Neural progenitor cell (in vitro differentiated cells): Measurements from ENCODE around the gene QSOX2.

Experiments
- EZH2 ChIP-seq: fragments of 200-600 bp; sonication (generic); IDR thresholded peaks from 2 replicates; pipeline ENCODE4 v1.6.1; 2017; ENCODE audit warnings: antibody characterized with exemption, mild to moderate bottlenecking, moderate library complexity
- TF ChIP-seq, protein P1 (sequence below): fragments of 200-600 bp; sonication (generic); IDR thresholded peaks from 2 replicates; pipeline ENCODE4 v1.5.1; 2017; ENCODE audit warnings: antibody characterized with exemption, mild to moderate bottlenecking

DNA sequence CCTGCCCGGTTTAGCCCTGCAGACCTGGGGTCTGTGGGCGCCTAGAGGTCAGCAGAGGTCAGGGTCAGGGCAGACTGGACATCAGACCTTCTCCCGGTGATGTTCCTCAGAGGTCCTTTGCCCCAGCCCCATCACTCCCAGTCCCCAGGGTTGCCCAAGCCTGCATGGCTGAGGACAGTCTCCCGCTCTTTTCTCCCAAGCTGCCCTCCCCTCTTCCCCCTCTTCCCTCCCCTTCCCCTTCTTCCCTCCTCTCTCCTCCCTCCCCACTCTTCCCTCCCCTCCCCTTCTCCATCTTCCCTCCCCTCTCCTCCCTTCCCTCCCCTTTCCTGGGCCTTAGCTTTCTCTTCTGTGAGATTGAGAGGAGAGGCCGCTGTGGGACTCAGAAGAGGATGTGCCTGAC lies 51.1 kb downstream of the QSOX2 start:
- TF ChIP-seq, protein P1, sequence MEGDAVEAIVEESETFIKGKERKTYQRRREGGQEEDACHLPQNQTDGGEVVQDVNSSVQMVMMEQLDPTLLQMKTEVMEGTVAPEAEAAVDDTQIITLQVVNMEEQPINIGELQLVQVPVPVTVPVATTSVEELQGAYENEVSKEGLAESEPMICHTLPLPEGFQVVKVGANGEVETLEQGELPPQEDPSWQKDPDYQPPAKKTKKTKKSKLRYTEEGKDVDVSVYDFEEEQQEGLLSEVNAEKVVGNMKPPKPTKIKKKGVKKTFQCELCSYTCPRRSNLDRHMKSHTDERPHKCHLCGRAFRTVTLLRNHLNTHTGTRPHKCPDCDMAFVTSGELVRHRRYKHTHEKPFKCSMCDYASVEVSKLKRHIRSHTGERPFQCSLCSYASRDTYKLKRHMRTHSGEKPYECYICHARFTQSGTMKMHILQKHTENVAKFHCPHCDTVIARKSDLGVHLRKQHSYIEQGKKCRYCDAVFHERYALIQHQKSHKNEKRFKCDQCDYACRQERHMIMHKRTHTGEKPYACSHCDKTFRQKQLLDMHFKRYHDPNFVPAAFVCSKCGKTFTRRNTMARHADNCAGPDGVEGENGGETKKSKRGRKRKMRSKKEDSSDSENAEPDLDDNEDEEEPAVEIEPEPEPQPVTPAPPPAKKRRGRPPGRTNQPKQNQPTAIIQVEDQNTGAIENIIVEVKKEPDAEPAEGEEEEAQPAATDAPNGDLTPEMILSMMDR = no peak
- TF ChIP-seq EZH2 = no peak
